ENCODE results near the gene CRTC3.

GRCh38 chr15:90582553-90582952, 52.8 kb downstream of the CRTC3 start:
- TF ChIP-seq ZNF274 (IDR thresholded peaks at IDR 0.05; ENCODE audit: low read depth, low read length) (no peak), SUZ12 (IDR thresholded peaks at IDR 0.05; ENCODE audit: extremely low read depth, insufficient read depth, insufficient read length) (no peak)

All from NT2/D1 (cell line).